K562 (cell line): ENCODE measurements around the gene CTRB1. TPM values are rescaled to one million over a fixed set of nuclear protein-coding genes. Genes with fewer than 3 reads are reported as not detected.

ENCODE experiments used
- ATAC-seq: fragments of 200-7000 bp; cut with Tn5 transposase; 3 replicates; pipeline ENCODE4 v1.9.1; 2020; ENCODE audit warnings: moderate library complexity
- BruUV-seq: library from RNA; stranded (reverse); fragments of 400-500 nt; replicated peaks from 2 replicates; lab custom pipeline; 2021; lab: Mats Ljungman, UMichigan
- CTCF ChIA-PET: fragments of 300-600 bp; formaldehyde crosslinking; extraction: SDS; loops from one replicate; lab custom pipeline; 2021; ENCODE audit warnings: low intra/inter-chr PET ratio; lab: Yijun Ruan, JAX
- POLR2A ChIA-PET: fragments of 300-600, 350-650 bp; sonication (Branson Sonifier 250); formaldehyde crosslinking; extraction: SDS; loops from one replicate; lab custom pipeline; 2021; ENCODE audit warnings: antibody characterized with exemption, inconsistent platforms; lab: Yijun Ruan, JAX
- DNase-seq, 4 experiments: peaks; one replicate each; pipeline versions ENCODE4 v3.0.0 to v3.0.0-alpha.2; 2011 to 2018; ENCODE audit warnings: low spot score in 3 of 4, mixed read lengths in 3 of 4; ENCODE audit errors: extremely low read depth in 1 of 4
- FAIRE-seq: peaks from 2 replicates; lab custom pipeline; 2011; peaks lifted over from hg19 to GRCh38; lab: Jason Lieb, UNC
- H2AFZ ChIP-seq: 2 replicates; pipeline ENCODE4 v1.6.0; 2011; ENCODE audit warnings: low read depth, low read length, control low read depth, inconsistent platforms
- H3K27ac ChIP-seq: fragments of 200-600 bp; 3 replicates; pipeline ENCODE4 v1.8.0; 2011; ENCODE audit warnings: low read depth, mild to moderate bottlenecking, control low read depth, inconsistent platforms, low read length, moderate library complexity, mixed read lengths; ENCODE audit errors: extremely low read depth
- H3K27me3 ChIP-seq, 2 experiments: fragments of 300-600 bp in 1 of 2; 2 replicates in 1 of 2; 3 replicates in 1 of 2; pipeline versions ENCODE4 v1.6.0 to v1.8.0; 2011; ENCODE audit warnings: inconsistent platforms in 2 of 2, low read length in 2 of 2, mild to moderate bottlenecking in 1 of 2, mixed read lengths in 1 of 2, moderate library complexity in 1 of 2; ENCODE audit not compliant: control insufficient read depth in 2 of 2, insufficient read depth in 2 of 2
- H3K36me3 ChIP-seq: fragments of 300-600 bp; 3 replicates; pipeline ENCODE4 v1.8.0; 2011; ENCODE audit warnings: mild to moderate bottlenecking, low read length, inconsistent platforms; ENCODE audit not compliant: control insufficient read depth, insufficient read depth
- H3K4me1 ChIP-seq, 2 experiments: fragments of 200-600 bp in 1 of 2; replicated peaks in 1 of 2; 2 replicates in 1 of 2; 3 replicates in 1 of 2; pipeline versions ENCODE4 v1.5.1 to v1.8.0; 2011; ENCODE audit warnings: inconsistent platforms in 2 of 2, low read length in 2 of 2, mild to moderate bottlenecking in 1 of 2, mixed read lengths in 1 of 2, moderate library complexity in 1 of 2; ENCODE audit not compliant: control insufficient read depth in 2 of 2, insufficient read depth in 2 of 2
- H3K4me2 ChIP-seq: 2 replicates; pipeline ENCODE4 v1.6.1; 2011; ENCODE audit warnings: low read length, control low read depth, inconsistent platforms, mixed read lengths; ENCODE audit not compliant: insufficient read depth
- H3K4me3 ChIP-seq: fragments of 200-600 bp; sonication (generic), shearing (Covaris generic); 2 replicates; pipeline ENCODE4 v1.5.1; 2016; ENCODE audit warnings: control low read depth, inconsistent platforms
- H3K79me2 ChIP-seq: fragments of 200-600 bp; 3 replicates; pipeline ENCODE4 v1.8.0; 2011; ENCODE audit warnings: low read length, inconsistent platforms; ENCODE audit not compliant: control insufficient read depth, insufficient read depth
- H3K9ac ChIP-seq, 2 experiments: 2 replicates each; pipeline versions ENCODE4 v1.6.0 to v1.6.1; 2011; ENCODE audit warnings: low read depth in 2 of 2, low read length in 2 of 2, control low read depth in 1 of 2, inconsistent platforms in 1 of 2, mild to moderate bottlenecking in 1 of 2, mixed read lengths in 1 of 2; ENCODE audit not compliant: insufficient read depth in 1 of 2
- H3K9me1 ChIP-seq: one replicate; pipeline ENCODE4 v1.6.0; 2011; ENCODE audit warnings: inconsistent platforms, mild to moderate bottlenecking, low read length, moderate library complexity; ENCODE audit not compliant: control insufficient read depth, insufficient read depth
- H3K9me3 ChIP-seq: replicated peaks from 2 replicates; pipeline ENCODE4 v1.5.1; 2011; ENCODE audit warnings: low read depth, low read length, inconsistent platforms; ENCODE audit not compliant: control insufficient read depth, insufficient read depth
- H4K20me1 ChIP-seq: replicated peaks from 2 replicates; pipeline ENCODE4 v1.6.1; 2011; ENCODE audit warnings: low read length, inconsistent platforms, mixed read lengths; ENCODE audit not compliant: control insufficient read depth, insufficient read depth
- DNMT1 ChIP-seq: fragments of 450-650 bp; IDR thresholded peaks from 2 replicates; pipeline ENCODE4 v1.6.1; 2016; ENCODE audit warnings: antibody characterized with exemption, mild to moderate bottlenecking
- HNRNPL ChIP-seq: fragments of 200-400 bp; formaldehyde crosslinking; IDR thresholded peaks from 2 replicates; pipeline ENCODE4 v1.6.1; 2017; ENCODE audit warnings: low read depth, mild to moderate bottlenecking, low read length
- KHSRP ChIP-seq: fragments of 450-650 bp; IDR thresholded peaks from 2 replicates; pipeline ENCODE4 v1.6.1; 2017
- ZNF408 ChIP-seq: fragments of 250-450 bp; sonication (Bioruptor Pico); IDR thresholded peaks from 2 replicates; pipeline ENCODE4 v1.4.0; 2020; ENCODE audit warnings: low read depth, mild to moderate bottlenecking, moderate library complexity
- WGBS: fragments of 100-300 bp; shearing (Covaris generic); methylation state at CpG from one replicate; pipeline ENCODE4 v1.1.6; 2016; ENCODE audit warnings: low coverage, mixed read lengths; ENCODE audit not compliant: insufficient coverage; ENCODE audit errors: missing lambda C conversion rate; 5-methylcytosine and 5-hydroxymethylcytosine counted together
- in situ Hi-C: fragments of 300-500 bp; cut with MboI; formaldehyde crosslinking; loops from 4 replicates; pipeline ENCODE4 v1.15.0; 2018; ENCODE audit warnings: inconsistent platforms, mixed read lengths
- intact Hi-C: fragments of 100-400 bp; cut with micrococcal nuclease; formaldehyde crosslinking; loops from 2 replicates; pipeline ENCODE4 v1.14.2; 2022
- polyA plus RNA-seq, 8 experiments: library from polyadenylated mRNA; depleted of rRNA in 4 of 8; stranded (reverse) in 5 of 8; unstranded in 3 of 8; fragments of >200 nt; fragmentation: Nextera tagmentation in 2 of 8; fragmentation: Illumina TruSeq in 1 of 8; extraction: Ambion mirVana in 2 of 8; extraction: Trizol in 1 of 8; gene quantifications; 2 replicates each; pipeline versions ENCODE4 v1.2.1 to v1.2.3, GENCODE V29; 2011 to 2014; ENCODE audit warnings: inconsistent platforms in 1 of 8, missing spikeins in 1 of 8
- total RNA-seq, 7 experiments: library from RNA; depleted of rRNA in 6 of 7; stranded (reverse); fragments of >200 nt in 6 of 7; fragmentation: Illumina TruSeq in 2 of 7; extraction: Trizol in 2 of 7; gene quantifications; 2 replicates each; pipeline versions ENCODE4 v1.2.1 to v1.2.3, GENCODE V29; 2011 to 2021; ENCODE audit warnings: low replicate concordance in 1 of 7
- TF ChIP-seq, protein P1 (sequence below): fragments of 450-650 bp; formaldehyde crosslinking; IDR thresholded peaks from 2 replicates; pipeline ENCODE4 v1.4.0; 2020; ENCODE audit warnings: mild to moderate bottlenecking

The CTRB1 gene
- total and polyA plus RNA-seq, 9 of the 15 experiments (the other 6 are each of a cell fraction or from before 2014, with no cell fraction given), result 2.3 TPM; not detected in 8

DNA sequence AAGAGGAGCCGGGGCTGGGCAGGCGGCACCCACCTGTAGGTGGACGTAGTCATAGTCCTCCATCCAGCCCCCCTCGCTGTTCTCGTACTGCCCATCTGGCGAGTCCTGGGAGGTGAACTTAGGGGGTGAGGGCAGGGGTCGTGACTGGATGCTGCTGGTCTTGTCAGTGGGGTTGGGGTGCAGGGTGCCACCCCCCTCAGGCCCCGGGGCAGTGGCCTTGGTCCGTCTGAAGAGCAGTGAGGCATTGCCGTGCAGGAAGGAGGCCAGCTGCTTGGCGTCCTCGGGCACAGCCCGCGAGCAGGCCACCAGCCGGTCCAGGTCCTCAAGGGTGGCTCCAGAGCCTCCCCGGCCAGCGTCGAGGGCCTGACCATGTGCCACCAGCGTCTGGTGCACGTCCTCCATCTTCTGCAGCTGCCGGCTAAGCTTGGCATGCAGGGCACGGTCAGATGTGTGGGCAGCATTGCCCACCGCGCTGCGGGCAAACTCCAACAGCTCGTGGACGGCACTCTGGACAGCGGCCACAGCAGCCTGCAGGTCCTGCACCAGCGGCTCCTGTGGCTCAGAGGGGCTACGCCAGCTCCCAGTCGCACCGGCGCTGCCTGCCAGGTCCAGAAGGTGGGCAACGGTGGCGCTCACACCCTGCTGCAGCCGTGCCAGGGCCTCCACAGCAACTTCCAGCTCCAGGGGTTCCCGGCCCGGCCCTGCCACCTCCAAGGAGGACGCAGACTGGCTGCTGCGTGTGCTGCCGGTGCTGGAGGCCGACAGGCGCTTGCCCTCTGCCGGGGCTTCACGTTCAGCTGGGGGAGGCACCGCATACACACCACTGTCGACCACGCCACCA, 16.3 kb downstream of the CTRB1 start:
- H3K4me3 ChIP-seq, result no peak overlapping the region
- ChIA-PET POLR2A (interaction anchor here (1.9 kb wide), 1 partner anchor 8 kb away, joined by 5 read pairs; no protein-coding TSS in a partner anchor), CTCF (interaction anchor here (1.0 to 3.0 kb wide), 3 partner anchors 150 to 283 kb away, joined by 5 to 27 read pairs (median 10); no protein-coding TSS in a partner anchor)
- intact Hi-C loops (loop anchor here (1.0 to 5.0 kb wide), 5 partner anchors 38 to 527 kb away; no protein-coding TSS in a partner anchor), in situ Hi-C loops (no loop called here)
- TF ChIP-seq HNRNPL (peak; percentile 85), KHSRP (no peak)
- DNase-seq (no peak), FAIRE-seq (no peak), ATAC-seq (no peak)
- H3K9ac ChIP-seq, result no peak overlapping the region
- H2AFZ ChIP-seq, result no peak overlapping the region
- BruUV-seq, result no TSS peak
- H3K27ac ChIP-seq, result no peak overlapping the region
- H3K9me3 ChIP-seq, result no peaks in the 10 kb centered on the region
- H3K27me3 ChIP-seq, result no peaks in the 10 kb centered on the region
- H3K4me2 ChIP-seq, result no peak overlapping the region
- 94% methylated on average over 27 of the region's 48 CpGs for WGBS
- H3K4me1 ChIP-seq, result peaks cover 0 to 62% of the 10 kb centered on the region in 2 experiments; a peak in 3 of 5 replicates
- peaks cover 9% of the 10 kb centered on the region for H3K9me1 ChIP-seq
- H3K79me2 ChIP-seq, result no peaks in the 10 kb centered on the region
- peaks cover 40% of the 10 kb centered on the region; the same call in 2 of the 3 replicates for H3K36me3 ChIP-seq
- H4K20me1 ChIP-seq, result 0 out of 2 replicates have a peak, but pooled peaks cover 4% of the 10 kb centered on the region

DNA sequence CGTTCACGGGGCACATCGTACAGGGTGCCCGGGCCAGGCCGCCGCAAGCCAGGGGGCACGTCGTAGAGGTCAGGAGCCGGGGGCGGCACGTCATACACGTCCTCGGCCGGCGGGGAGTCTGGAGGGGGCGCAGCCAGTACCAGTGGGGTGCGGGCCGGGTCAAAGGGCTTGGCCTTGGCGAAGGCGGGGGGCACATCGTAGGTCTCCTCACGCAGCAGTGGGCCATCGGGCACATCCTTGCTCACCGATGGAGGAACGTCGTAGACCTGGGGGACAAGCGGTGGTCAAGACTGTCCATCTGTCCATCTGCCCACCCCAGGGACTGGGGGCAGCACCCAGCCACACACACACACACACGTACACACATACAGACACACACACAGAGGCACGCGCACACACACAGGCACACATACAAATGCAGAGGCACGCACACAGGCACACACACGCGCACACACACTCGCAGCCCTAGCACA, 17.0 kb downstream of the CTRB1 start:
- BruUV-seq, result no TSS peak
- no peak for FAIRE-seq

More for the DNA sequence above, 17.0 kb downstream of the CTRB1 start:
- Histone ChIP-seq H3K9ac (no peak overlapping the region), H3K4me2 (no peak overlapping the region), H2AFZ (no peak overlapping the region), H3K27me3 (no peaks in the 10 kb centered on the region), H3K4me3 (no peak overlapping the region), H3K27ac (no peak overlapping the region), H3K4me1 (peaks cover 0 to 64% of the 10 kb centered on the region in 2 experiments; a peak in 3 of 5 replicates), H4K20me1 (0 out of 2 replicates have a peak, but pooled peaks cover 4% of the 10 kb centered on the region), H3K9me1 (peaks cover 9% of the 10 kb centered on the region), H3K36me3 (peaks cover 40% of the 10 kb centered on the region; the same call in 2 of the 3 replicates), H3K79me2 (no peaks in the 10 kb centered on the region), H3K9me3 (no peaks in the 10 kb centered on the region)
- ATAC-seq (no peak), DNase-seq (no peak)
- ChIA-PET CTCF (interaction anchor here (0.6 to 1.9 kb wide), 2 partner anchors 167 to 308 kb away, joined by 3 to 10 read pairs; no protein-coding TSS in a partner anchor), POLR2A (interaction anchor here (0.8 kb wide), 1 partner anchor 1865 kb away, joined by 4 read pairs; no protein-coding TSS in a partner anchor)
- intact Hi-C loops, result no loop called here
- WGBS, result 94% methylated on average over 19 of the region's 34 CpGs
- in situ Hi-C loops, result no loop called here
- TF ChIP-seq DNMT1, result no peak
- TF ChIP-seq HNRNPL, result 0 out of 2 replicates have a peak, but pooled peaks have one; percentile 10
- TF ChIP-seq ZNF408 (CRISPR knock-in tag), result no peak
- TF ChIP-seq, protein P1, sequence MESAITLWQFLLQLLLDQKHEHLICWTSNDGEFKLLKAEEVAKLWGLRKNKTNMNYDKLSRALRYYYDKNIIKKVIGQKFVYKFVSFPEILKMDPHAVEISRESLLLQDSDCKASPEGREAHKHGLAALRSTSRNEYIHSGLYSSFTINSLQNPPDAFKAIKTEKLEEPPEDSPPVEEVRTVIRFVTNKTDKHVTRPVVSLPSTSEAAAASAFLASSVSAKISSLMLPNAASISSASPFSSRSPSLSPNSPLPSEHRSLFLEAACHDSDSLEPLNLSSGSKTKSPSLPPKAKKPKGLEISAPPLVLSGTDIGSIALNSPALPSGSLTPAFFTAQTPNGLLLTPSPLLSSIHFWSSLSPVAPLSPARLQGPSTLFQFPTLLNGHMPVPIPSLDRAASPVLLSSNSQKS (CRISPR knock-in tag), result no peak
